DMS53 treated with DMSO at 0.1 percent for 48 hours (cell line): ENCODE results near the gene MEAF6.

Experiments used
- DNase-seq: peaks from one replicate; lab custom pipeline; 2025; ENCODE audit not compliant: unreplicated experiment; lab: John Stamatoyannopoulos, UW

The MEAF6 gene

DNA sequence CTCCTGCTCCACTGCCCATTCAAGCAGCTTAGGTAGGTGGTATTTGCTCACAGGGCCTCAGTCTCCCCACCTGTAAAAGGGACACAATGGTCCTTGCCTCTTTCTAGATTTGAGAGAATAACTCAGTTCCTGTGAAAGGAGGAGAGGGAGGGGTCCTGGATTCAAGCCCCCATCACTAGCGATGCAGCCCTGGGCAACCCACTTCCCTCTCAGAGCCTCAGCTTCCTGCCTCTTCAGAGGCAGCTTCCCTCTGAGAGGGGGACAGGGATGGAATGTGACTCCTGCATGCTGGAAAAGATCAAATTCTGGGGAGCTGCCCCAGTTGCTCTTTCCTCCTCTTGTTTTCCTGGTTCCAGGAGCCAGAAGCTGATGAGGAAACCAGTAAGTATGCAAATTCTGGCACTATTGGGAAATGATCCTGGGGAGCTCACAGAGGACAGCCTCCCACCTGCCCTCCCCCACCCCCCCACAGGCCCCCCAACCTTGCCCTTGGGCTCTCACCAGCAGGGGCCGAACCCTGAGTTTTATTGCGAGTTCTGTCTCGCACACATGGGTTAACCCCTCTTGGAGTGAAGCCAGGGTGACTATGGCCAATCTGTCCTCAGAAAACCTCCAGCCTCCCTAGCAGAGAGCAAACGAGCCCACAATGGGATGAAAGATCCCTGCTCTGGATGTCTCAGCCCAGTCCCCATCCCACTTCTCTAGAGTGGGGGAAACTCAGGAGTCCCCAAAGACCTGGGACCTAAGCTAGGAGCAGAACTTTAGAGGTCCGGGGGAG, 28.5 kb downstream of the MEAF6 start:
- DNase-seq = no peak

DNA sequence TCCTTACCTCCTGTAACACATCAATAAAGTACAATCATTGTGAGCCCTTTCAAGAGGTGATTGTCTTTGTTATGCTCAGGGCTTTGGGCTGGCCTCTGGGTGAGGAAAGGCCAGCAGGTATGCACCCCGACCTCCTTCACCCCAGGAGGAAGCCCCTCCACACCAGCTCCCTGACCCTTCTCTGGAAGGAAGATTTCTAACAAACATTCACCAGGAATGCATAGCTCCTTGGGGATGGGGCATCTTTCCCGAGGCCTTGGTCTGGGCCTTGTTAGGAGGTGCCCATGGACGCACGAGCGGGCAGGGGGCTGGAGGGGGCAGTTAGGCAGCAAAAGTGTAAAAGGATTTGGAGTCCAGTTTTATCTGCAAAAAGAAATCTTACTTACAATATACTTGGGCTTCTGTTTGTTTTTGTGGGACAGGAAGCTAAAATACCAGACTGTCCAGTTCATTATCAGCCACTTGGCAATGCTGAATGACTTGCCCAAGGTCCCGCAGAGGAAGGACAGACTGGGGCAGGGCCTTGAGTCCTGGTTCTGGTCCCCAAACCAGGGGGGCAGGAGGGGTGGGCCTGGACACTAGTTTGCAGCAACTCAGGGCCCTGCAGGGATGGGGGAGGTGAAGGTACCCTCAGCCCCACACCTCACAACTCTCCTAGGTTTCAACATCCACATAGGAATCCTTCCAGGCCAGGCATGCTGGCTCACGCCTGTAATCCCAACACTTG, 30.1 kb downstream of the MEAF6 start:
- no peak for DNase-seq

DNA sequence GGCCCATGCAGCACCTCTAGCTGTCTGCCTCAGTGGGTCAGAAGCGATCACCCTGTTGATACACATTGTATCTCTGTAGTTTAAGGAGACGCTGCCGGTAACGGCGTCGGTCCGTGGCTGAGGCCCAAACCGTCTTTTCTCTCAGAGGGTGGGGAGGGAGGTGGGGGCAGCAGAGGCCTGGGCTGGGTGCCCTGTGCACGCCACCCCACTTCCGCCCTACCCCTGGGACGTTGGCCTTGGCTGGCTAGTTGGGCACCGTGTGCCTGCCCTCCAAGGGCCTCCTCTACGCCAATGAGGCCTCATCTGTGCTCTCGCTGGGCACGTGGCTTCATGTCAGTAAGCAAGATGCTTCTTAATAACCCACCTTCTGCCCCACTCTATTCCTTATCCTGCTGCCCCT, 30.8 kb downstream of the MEAF6 start:
- no peak for DNase-seq

DNA sequence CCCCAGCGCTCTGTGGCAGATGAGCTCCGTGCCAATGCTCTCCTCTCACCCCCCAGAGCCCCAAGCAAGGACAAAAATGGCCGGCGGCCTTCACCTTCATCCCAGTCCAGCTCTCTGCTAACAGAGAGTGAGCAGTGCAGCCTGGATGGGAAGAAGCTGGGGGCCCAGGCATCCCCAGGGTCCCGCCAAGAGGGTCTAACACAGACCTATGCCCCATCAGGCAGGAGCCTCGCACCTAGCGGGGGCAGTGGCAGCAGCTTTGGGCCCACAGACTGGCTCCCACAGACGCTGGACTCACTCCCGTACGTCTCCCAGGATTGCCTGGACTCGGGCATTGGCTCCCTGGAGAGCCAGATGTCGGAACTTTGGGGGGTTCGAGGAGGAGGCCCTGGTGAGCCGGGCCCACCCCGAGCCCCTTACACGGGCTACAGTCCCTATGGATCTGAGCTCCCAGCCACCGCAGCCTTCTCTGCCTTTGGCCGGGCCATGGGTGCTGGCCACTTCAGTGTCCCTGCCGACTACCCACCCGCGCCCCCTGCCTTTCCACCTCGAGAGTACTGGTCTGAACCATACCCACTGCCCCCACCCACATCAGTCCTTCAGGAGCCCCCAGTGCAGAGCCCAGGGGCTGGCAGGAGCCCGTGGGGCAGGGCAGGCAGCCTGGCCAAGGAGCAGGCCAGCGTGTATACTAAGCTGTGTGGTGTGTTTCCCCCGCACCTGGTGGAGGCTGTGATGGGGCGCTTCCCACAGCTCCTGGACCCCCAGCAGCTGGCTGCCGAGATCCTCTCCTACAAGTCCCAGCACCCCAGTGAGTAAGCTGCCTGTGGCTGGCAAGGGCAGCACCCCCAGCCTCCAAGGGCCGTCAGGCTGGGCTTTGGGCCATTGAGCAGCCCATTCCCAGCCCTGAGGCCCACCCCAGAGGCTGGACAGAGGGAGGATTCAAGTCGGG, 31.5 kb downstream of the MEAF6 start:
- DNase-seq = no peak

DNA sequence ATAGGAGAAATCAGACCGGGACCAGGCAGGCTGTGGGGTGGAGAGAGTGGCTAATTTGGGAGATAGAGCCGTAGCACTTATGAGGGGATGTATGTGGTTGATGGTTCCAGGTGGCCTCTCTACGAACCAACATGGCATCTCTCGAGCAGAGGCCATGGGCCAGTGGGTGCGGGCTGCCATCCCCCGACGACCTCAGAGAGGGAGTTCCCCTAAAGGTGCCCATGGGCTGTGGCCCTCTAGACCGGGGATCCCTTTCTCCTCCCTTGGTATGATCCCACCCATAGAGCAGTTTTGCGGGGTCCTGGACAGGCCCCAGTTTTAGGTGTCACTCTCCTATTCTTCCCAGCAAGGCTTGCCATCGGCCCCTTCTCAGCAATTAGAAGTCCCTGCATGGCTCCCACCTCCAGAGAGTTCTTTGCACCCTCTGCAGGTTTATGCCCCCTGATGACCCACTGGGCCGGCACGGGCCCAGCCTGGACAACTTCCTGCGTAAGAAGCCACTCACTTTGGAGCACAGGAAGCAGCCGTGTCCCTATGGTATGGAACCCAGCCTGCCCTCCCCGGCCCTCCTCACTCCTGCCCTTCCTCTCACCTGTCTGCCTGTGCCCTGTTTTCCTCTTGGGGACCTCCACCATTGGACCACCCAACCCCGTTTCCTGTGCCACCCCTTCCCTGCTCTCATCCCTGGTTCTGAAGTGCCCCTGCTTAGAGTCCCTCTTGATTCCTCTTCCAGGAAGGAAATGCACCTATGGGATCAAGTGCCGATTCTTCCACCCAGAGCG, 32.4 kb downstream of the MEAF6 start:
- no peak for DNase-seq

DNA sequence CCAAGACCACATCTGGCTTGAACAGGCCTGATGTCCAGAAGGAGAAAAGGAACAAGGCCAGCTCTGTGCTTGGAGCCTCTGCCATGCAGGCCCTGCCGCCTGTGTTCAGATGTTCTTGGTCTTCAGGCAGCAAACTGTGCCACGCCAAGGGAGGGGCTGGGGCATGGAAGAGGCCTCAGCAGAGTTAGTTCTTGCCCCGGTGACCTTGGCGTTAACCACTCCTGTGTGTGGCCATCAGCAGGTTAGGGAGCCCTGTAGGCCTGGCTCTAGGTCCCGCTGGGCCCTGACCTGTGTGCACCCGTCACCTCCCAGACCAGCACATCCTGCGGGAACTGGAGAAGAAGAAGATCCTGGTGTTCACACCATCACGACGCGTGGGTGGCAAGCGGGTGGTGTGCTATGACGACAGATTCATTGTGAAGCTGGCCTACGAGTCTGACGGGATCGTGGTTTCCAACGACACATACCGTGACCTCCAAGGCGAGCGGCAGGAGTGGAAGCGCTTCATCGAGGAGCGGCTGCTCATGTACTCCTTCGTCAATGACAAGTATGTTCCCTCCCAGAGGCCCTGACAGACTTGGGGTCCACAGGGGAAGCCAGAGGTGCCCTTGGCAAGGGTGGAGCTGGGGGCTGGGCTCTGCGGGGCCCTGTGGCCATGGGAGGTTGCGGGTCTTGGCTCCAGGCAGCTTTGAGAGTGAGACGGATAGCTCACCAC, 33.1 kb downstream of the MEAF6 start:
- no peak for DNase-seq

DNA sequence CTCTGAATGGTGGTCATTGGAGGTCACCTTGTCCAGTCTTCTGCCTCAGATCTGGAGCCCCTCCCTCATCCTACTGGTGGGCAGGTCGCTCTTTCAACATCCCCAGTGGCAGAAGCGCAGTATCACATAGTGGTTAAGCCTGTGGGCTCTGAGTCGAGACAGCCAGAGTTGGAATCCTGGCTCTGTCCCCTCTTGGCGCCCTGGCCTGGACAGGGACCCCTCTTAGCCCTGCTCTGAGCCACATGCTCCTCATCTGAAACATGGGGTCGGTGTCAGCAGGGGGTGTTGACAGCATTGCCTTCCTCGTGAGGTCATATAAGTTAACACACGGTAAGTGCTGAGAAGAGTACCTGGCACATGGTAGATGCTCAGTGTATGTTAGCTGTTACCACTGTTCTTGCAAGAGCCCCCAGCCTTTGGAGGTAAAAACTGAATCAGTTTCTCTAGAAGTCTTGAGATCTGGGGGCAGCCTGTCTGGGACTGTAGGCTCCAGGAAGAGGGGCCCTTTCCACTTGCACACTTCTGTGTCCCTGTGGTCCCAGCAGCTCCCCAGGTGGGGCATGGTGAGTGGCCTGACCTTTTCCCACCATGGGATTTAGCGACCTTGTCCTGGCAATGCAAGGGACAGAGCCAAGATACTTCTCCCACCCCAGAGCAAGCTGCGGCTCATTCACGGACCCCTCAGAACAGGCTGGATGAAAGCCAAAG, 33.8 kb downstream of the MEAF6 start:
- no peak for DNase-seq

DNA sequence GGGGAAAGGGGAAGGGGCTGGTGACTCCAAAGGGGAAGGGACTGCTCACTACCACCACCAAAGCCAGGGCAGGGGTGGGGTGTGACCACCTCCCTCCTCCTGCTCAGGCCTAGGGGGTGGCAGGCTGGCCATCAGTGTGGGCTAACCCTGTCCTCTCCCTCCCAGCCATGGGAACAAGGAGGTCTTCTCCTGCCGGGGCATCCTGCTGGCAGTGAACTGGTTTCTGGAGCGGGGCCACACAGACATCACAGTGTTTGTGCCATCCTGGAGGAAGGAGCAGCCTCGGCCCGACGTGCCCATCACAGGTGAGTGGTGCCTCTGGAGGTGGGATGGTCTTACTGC, 34.5 kb downstream of the MEAF6 start:
- DNase-seq = no peak

DNA sequence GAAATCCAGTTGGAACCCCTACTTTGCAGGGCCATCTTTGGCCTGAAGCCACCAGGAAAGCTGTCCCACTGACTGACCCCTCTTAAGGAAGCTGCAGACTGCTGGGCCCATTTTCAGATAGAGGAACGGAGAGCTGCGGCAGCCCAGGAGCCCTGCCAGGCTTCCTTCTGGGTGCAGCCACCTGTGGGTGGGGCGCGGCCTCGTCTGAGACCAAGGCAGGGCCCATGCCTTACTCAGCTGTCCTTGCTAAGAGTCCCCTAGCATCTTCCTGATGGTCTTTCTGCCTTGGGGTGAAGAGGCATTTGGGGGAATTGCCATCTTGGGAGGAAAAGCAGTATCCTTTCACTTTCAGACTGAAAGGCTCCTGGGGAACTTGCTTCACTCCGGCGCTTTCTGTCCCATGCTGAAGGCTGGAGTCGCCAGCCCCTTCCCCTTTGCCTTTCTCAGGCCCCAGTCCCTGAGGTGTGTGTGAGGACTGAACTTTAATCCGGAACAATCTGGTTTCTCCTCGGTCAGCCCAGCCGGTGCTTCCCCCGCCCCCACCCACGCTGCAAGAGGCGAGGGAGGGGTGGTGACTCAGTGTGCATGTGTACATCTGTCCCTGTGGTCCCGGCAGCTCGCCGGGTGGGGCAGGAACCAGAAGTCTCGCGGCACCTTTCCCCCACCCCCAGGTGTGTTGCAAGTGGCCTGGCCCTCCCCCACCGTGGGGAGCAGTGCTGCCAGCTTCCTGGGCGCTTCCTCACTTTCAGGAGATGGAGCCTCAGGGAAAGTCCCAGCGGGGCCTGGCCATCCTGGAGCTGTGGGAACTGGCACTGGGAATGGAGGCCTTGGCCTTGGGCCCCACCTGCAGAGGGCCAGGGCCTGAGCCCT, 35.1 kb downstream of the MEAF6 start:
- peak; percentile 88 for DNase-seq

DNA sequence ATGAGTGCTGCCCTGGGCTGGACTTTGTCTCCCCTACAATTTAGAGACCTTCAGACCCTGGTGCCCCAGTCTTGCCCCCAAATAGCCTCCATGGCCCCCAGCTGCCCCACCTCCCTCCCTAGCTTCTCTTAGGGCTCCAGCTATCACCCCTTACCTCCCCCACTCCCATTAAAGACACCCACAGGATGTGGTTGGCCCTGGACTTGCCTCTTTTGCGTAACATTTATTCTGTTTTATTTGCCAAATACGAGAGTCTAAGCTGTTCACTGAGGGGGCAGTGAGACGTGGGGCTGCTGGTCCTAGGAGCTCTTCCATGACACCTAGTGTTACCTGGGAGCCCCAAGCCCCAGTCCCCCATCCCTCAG, 35.7 kb downstream of the MEAF6 start:
- no peak for DNase-seq

DNA sequence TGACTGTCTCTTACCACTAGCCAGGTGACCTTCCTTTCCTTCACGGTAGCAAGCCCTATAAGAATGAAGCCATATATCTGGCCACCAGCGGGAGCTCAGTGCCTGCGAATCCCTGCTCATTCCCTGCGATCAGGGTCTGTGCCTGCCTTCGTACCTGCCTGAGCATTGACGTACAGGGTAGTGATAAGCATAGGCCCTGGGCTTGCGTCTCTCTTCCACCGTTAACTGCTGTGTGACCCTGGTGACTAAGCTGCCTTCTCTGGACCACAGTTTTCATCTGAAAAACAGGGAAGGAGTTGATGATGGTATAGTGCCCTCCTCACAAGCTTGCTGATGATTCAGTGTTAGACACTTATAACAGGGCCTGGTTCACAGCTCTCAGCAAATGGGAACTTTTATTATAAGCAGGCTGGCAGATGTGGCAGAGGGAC, 36.1 kb downstream of the MEAF6 start:
- no peak for DNase-seq

DNA sequence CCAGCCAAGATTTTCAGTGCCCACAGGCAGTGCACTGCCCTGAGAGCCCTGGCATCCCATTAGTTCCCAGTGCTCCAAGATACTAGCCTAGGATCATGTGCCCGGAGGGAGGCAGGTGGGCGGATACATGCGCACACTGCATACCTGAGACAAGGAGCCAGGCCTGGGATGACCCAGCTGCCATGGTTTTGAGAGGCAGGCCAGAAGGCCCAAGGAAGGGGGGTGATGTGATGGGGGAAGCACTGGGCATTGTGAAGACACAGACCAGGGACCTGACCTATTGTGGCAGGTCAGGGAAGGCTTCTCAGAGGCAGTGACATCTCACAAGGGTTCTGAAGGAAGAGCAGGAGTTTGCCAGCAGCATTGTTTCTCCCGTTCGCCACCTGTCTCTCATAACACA, 36.6 kb downstream of the MEAF6 start:
- no peak for DNase-seq

DNA sequence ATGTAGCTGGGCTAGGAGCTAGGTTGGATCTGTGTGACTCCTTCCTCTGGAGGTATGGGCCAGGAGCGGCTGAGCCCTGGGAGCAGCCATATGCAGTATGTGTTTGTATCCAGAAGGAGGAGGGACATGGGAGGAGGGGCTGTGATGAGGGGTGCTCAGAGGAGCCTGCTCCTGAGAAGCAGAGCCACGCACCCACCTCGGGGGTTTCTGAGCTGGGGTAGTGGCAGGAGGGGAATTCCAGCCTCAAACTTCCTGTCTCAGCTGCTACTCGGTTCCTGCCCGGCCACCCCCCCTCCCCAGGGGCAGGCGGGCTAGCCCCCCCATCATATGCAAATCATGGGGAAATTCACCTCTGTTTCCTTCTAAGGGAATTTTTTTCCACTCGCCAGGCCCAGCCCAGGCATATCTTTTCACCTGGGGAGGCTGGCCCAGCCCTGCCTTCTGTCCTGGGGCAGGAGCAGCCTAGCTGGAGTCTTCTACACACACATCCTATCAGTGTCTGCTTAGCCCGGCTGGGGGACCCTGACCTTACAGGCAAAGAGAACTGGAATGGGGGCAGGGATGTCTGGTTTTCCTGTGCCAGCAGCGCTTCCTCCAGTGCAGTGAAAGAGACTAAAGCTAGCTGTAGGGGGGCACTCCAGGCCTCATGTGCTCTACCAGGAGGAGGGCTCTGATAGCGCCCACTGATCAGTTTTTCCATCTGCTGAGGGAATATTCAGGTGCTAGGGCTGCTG, 37.2 kb downstream of the MEAF6 start:
- peak; percentile 39 for DNase-seq

DNA sequence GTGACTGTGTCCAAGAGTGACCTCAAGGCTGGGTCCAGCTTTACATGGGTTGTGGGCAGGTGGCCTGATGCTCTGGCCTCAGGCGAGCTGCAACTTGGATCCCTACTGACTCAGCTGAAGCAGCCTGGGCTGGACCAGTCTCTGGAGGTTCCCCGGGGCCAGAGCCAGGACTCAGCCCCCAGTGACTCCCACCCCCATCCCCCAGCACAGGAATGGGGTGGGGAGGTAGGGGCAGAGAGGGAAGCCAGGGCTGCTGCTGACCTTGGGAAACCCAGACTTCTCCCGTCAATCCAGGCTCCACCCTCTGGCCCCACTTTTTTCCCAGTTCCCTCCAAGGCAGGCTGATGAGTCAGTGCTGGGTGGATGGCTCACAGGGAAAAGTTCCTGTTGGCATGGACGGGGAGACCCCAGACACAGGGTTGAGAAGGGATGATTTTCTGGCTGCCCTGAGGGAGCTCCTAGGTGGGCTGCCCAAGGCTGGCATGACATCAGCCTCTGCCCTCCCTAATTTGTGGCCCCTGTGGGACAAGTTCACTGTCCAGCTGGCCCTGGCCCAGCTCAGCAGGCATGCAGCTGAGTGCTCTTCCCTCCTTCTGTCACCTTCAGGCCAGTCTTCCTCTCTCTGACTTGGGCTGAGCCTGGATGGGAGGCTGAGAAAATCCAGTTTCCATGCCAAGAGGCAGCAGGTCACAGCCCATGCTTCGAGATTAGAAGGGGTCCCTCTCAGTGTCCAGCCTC, 37.9 kb downstream of the MEAF6 start:
- no peak for DNase-seq

DNA sequence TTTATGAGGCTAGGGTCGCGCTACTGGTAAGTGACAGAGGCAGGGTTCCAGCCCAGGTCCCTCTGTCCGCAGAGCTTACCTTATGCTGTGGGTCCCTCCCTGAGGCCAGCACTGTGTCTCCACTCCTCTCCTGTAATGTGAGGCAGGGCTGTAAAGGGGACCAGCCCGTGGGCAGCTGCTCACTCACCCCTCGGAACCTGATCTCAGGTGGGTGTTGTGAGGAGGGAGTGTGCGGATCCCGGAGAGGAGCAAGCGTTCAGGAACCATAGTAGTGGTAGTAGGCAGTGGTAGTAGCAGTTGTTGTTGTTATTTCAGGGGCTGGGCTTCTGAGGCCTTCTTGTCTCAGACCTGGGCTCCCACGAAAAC, 38.5 kb downstream of the MEAF6 start:
- no peak for DNase-seq

DNA sequence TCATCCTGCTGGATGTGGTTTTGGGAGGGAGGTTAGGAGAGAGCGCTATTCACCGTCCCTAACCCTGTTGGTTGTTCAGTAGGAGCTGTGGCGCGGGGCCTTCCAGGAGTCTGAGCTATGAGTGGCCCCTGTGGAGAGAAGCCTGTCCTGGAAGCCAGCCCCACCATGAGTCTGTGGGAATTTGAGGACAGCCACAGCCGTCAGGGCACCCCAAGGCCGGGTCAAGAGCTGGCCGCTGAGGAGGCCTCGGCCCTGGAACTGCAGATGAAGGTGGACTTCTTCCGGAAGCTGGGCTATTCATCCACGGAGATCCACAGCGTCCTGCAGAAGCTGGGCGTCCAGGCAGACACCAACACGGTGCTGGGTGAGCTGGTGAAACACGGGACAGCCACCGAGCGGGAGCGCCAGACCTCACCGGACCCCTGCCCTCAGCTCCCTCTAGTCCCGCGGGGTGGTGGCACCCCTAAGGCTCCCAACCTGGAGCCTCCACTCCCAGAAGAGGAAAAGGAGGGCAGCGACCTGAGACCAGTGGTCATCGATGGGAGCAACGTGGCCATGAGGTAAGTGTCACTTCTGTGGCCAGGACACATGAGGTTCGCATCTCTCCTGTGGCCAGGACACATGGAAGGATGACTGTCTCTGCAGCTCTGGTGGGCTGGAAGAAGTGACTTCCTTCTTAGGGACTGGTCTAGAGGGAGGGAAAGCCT, 39.0 kb downstream of the MEAF6 start:
- DNase-seq = no peak
